Measurements from ENCODE around the gene SP3. TPM values are rescaled to one million over a fixed set of nuclear protein-coding genes. Genes with fewer than 3 reads are reported as not detected.

The SP3 gene
- total RNA-seq, result 100 to 1,000 TPM in 1 of 4 donors, 10 to 100 TPM in 3; 41.9 to 101 (median 81.6) TPM

GRCh38 chr2:173965372-173966025 is at the start of gene SP3:
Gene SP3 (minus strand): TSS chr2:173965373. CDS start chr2:173965171, 202 bp downstream.
- intact Hi-C loops (cut with DNase I; ENCODE audit: low total_unique reads) (no loop called here), in situ Hi-C loops (cut with MboI; ENCODE audit: low pct_ligation_motif_present in 1 of 4, low pct_unique_long_range_greater_than_20kb in 1 of 4, low sequenced_read_pairs in 3 of 4) (no loop called here)
- Histone ChIP-seq H3K9me3 (no peaks in the 10 kb centered on the region), H3K4me3 (peak within 1 kb of the TSS; percentile 70 to 99 (median 90)), H3K27me3 (no peaks in the 10 kb centered on the region), H3K36me3 (no peaks in the 10 kb centered on the region), H3K27ac (peak within 1 kb of the TSS; percentile 97 to 100 (median 98)), H3K4me1 (peaks cover 0 to 39% (median 23%) of the 10 kb centered on the region in 4 donors)
- DNase-seq, result peak; percentile 97
- 0% methylated on average over 49 of the region's 52 CpGs; no CpG with 5 or more reads in 1 of the 2 donors for WGBS, 2 donors (ENCODE audit: low coverage in 1 of 2)
- TF ChIP-seq CTCF (IDR thresholded peaks at IDR 0.05), result peak in 1 of 5 experiments; percentile 9
- peak; percentile 93 for TF ChIP-seq POLR2A (IDR thresholded peaks at IDR 0.05)
- no peak for TF ChIP-seq EP300 (IDR thresholded peaks at IDR 0.05; ENCODE audit: low read depth)
- TF ChIP-seq POLR2AphosphoS5 (IDR thresholded peaks at IDR 0.05), result peak; percentile 95

GRCh38 chr2:174014699-174015070 is 49.5 kb upstream of the SP3 start:
- WGBS, 2 donors (ENCODE audit: low coverage in 1 of 2), result 78 to 80% methylated on average over 1 to 2 of the region's 2 CpGs
- no peak for TF ChIP-seq POLR2AphosphoS5 (IDR thresholded peaks at IDR 0.05)
- TF ChIP-seq POLR2A (IDR thresholded peaks at IDR 0.05), result no peak
- no peak for TF ChIP-seq EP300 (IDR thresholded peaks at IDR 0.05; ENCODE audit: low read depth)
- no peak for TF ChIP-seq CTCF (IDR thresholded peaks at IDR 0.05)
- Histone ChIP-seq H3K27ac (peak overlapping the region in 2 of 4 donors; percentile 79 to 89), H3K27me3 (no peaks in the 10 kb centered on the region), H3K4me3 (no peak overlapping the region), H3K4me1 (peaks cover 0 to 24% (median 4%) of the 10 kb centered on the region in 4 donors), H3K36me3 (no peaks in the 10 kb centered on the region), H3K9me3 (no peaks in the 10 kb centered on the region)
- intact Hi-C loops (cut with DNase I; ENCODE audit: low total_unique reads) (no loop called here), in situ Hi-C loops (cut with MboI; ENCODE audit: low pct_ligation_motif_present in 1 of 4, low pct_unique_long_range_greater_than_20kb in 1 of 4, low sequenced_read_pairs in 3 of 4) (no loop called here)
- DNase-seq, result no peak

GRCh38 chr2:174014011-174014698 is 49.0 kb upstream of the SP3 start:
- Histone ChIP-seq H3K27ac (peak overlapping the region; percentile 79 to 91 (median 90)), H3K4me1 (peaks cover 0 to 24% (median 4%) of the 10 kb centered on the region in 4 donors), H3K4me3 (no peak overlapping the region), H3K27me3 (no peaks in the 10 kb centered on the region), H3K36me3 (no peaks in the 10 kb centered on the region), H3K9me3 (no peaks in the 10 kb centered on the region)
- TF ChIP-seq CTCF (IDR thresholded peaks at IDR 0.05) (no peak), POLR2AphosphoS5 (IDR thresholded peaks at IDR 0.05) (peak in 1 of 3 donors; percentile 24)
- 81 to 89% methylated on average over 2 to 6 of the region's 6 CpGs for WGBS, 2 donors (ENCODE audit: low coverage in 1 of 2)
- in situ Hi-C loops (cut with MboI; ENCODE audit: low pct_ligation_motif_present in 1 of 4, low pct_unique_long_range_greater_than_20kb in 1 of 4, low sequenced_read_pairs in 3 of 4), result no loop called here
- no peak for DNase-seq
- intact Hi-C loops (cut with DNase I; ENCODE audit: low total_unique reads), result no loop called here

- peaks cover 0 to 24% (median 4%) of the 10 kb centered on the region in 4 donors for H3K4me1 ChIP-seq
- no peaks in the 10 kb centered on the region for H3K9me3 ChIP-seq
- intact Hi-C loops (cut with DNase I; ENCODE audit: low total_unique reads) (no loop called here), in situ Hi-C loops (cut with MboI; ENCODE audit: low pct_ligation_motif_present in 1 of 4, low pct_unique_long_range_greater_than_20kb in 1 of 4, low sequenced_read_pairs in 3 of 4) (no loop called here)
- 67 to 76% methylated on average over 1 to 17 of the region's 17 CpGs for WGBS, 2 donors (ENCODE audit: low coverage in 1 of 2)
- no peaks in the 10 kb centered on the region for H3K36me3 ChIP-seq
- H3K27ac ChIP-seq, result peak overlapping the region; percentile 79 to 91 (median 90)
- H3K4me3 ChIP-seq, result peak overlapping the region; percentile 16 to 53 (median 39)
- H3K27me3 ChIP-seq, result no peaks in the 10 kb centered on the region
- no peak for DNase-seq
- TF ChIP-seq POLR2A (IDR thresholded peaks at IDR 0.05) (peak; percentile 25), EP300 (IDR thresholded peaks at IDR 0.05; ENCODE audit: low read depth) (no peak), POLR2AphosphoS5 (IDR thresholded peaks at IDR 0.05) (peak in 1 of 3 donors; percentile 13), CTCF (IDR thresholded peaks at IDR 0.05) (no peak)
Observed at GRCh38 chr2:174013315-174013751, 48.2 kb upstream of the SP3 start.

Data from transverse colon (tissue), 4 donors.